Gastroesophageal sphincter (tissue), 3 donors: ENCODE measurements around the gene TMEM134.

Source experiments
- CTCF ChIP-seq, 4 experiments: fragments of 200-600 bp in 2 of 4; fragments of 450-650 bp in 2 of 4; sonication (generic) in 1 of 4; IDR thresholded peaks; one replicate each; pipeline ENCODE4 v1.5.1; 2017 to 2019; ENCODE audit warnings: antibody characterized with exemption in 4 of 4, mild to moderate bottlenecking in 2 of 4, moderate library complexity in 2 of 4
- EP300 ChIP-seq: sonication (generic); formaldehyde crosslinking; IDR thresholded peaks from one replicate; pipeline ENCODE4 v1.6.1; 2017; ENCODE audit warnings: antibody characterized with exemption, mild to moderate bottlenecking
- POLR2A ChIP-seq, 2 donors: fragments of 450-650 bp; IDR thresholded peaks; one replicate each; pipeline ENCODE4 v1.6.1; 2017; ENCODE audit warnings: antibody characterized with exemption in 2 of 2, mild to moderate bottlenecking in 2 of 2, moderate library complexity in 1 of 2
- POLR2AphosphoS5 ChIP-seq: sonication (generic); formaldehyde crosslinking; IDR thresholded peaks from one replicate; pipeline ENCODE4 v1.6.1; 2017; ENCODE audit warnings: antibody characterized with exemption

DNA sequence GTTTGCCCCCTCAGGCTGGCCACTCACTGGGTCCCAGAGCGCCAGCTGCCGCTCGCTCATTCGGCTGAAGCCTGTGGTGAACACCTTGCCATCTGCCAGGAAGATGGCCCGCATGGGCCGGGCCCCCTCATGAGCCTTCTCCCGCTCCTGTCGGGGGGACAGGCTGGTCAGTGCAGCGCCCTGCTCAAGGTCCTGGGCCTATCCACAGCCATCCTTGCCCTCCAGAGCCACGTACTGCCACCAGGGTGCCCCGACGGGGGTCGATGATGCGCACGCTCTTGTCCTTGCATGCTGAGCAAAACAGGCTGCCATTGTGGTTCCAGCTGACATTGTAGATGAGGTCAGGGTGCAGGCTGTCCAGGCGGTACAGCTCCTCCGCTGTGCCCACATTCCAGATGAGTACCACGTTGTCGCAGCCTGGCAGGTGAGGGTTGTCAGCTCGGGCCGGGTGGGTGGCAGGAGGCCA is 27.9 kb downstream of the TMEM134 start:
- TF ChIP-seq POLR2AphosphoS5 (no peak), EP300 (no peak), CTCF (IDR thresholded peaks at IDR 0.05) (no peak), POLR2A (IDR thresholded peaks at IDR 0.05) (no peak)
